NCI-H69 (cell line): ENCODE measurements around the gene TSPO.
"Not testable (repeated sequence)": the region's sequence is repeated elsewhere in the genome, so short reads cannot be mapped to it uniquely, and the experiment has no call there.

Experiments
- DNase-seq: peaks from one replicate; lab custom pipeline; 2025; lab: John Stamatoyannopoulos, UW

The TSPO gene

GRCh38 chr22:43151251-43152002 is at the start of gene TSPO:
TSPO (plus strand) TSS chr22:43151559; CDS start chr22:43159239, 7,680 bp downstream.
- DNase-seq: peak; percentile 70

- DNase-seq: not testable (repeated sequence)
These were observed 47.2 kb upstream of the TSPO start for GRCh38 chr22:43104056-43104625.

GRCh38 chr22:43104950-43105349 is 46.4 kb upstream of the TSPO start:
- DNase-seq: not testable (repeated sequence)

- no peak for DNase-seq
These were observed 45.1 kb upstream of the TSPO start for GRCh38 chr22:43106302-43106701.

GRCh38 chr22:43109511-43109910 is 41.8 kb upstream of the TSPO start:
- DNase-seq: no peak

- peak; percentile 40 for DNase-seq
These were observed 41.4 kb upstream of the TSPO start for GRCh38 chr22:43109921-43110443.

- peak; percentile 67 for DNase-seq
These were observed 40.9 kb upstream of the TSPO start, which contains the start of gene BIK for GRCh38 chr22:43110444-43110926. BIK (plus strand) TSS chr22:43110750; CDS start chr22:43124023, 13,273 bp downstream.

- peak; percentile 55 for DNase-seq
These were observed 40.3 kb upstream of the TSPO start for GRCh38 chr22:43110927-43111623.

- peak; percentile 61 for DNase-seq
These were observed 37.7 kb upstream of the TSPO start for GRCh38 chr22:43113526-43114251.

- DNase-seq: peak; percentile 81
These were observed 36.4 kb upstream of the TSPO start for GRCh38 chr22:43114958-43115357.

GRCh38 chr22:43116932-43117331 is 34.4 kb upstream of the TSPO start:
- no peak for DNase-seq

GRCh38 chr22:43118024-43118849 is 33.1 kb upstream of the TSPO start:
- no peak for DNase-seq

GRCh38 chr22:43118953-43119458 is 32.4 kb upstream of the TSPO start:
- DNase-seq: peak; percentile 22

- DNase-seq: no peak
These were observed 24.7 kb upstream of the TSPO start for GRCh38 chr22:43126501-43127165.

GRCh38 chr22:43127166-43127908 is 24.0 kb upstream of the TSPO start:
- no peak for DNase-seq

GRCh38 chr22:43128116-43128515 is 23.2 kb upstream of the TSPO start:
- no peak for DNase-seq

GRCh38 chr22:43128928-43129424 is 22.4 kb upstream of the TSPO start:
- peak; percentile 90 for DNase-seq

- DNase-seq: peak; percentile 59
These were observed 21.6 kb upstream of the TSPO start for GRCh38 chr22:43129426-43130425.
